HEK293 (cell line): Measurements from ENCODE around the gene CDK2.

Source experiments
- KLF16 ChIP-seq: fragments of 450-650 bp; formaldehyde crosslinking; IDR thresholded peaks from 2 replicates; pipeline ENCODE4 v1.5.1; 2017; ENCODE audit warnings: missing biosample characterization, missing genetic modification characterization
- RBAK ChIP-seq: fragments of 450-650 bp; formaldehyde crosslinking; IDR thresholded peaks from 2 replicates; pipeline ENCODE4 v1.5.1; 2016; ENCODE audit warnings: missing biosample characterization, missing genetic modification characterization
- YY1 ChIP-seq: fragments of 450-650 bp; formaldehyde crosslinking; IDR thresholded peaks from 2 replicates; pipeline ENCODE4 v1.5.1; 2018; ENCODE audit warnings: missing biosample characterization, missing genetic modification characterization
- ZBTB20 ChIP-seq: fragments of 450-650 bp; formaldehyde crosslinking; IDR thresholded peaks from 2 replicates; pipeline ENCODE4 v1.5.1; 2016; ENCODE audit warnings: missing biosample characterization, missing genetic modification characterization
- ZBTB21 ChIP-seq: fragments of 450-650 bp; formaldehyde crosslinking; IDR thresholded peaks from 2 replicates; pipeline ENCODE4 v1.5.1; 2017; ENCODE audit warnings: missing biosample characterization, missing genetic modification characterization
- ZIC2 ChIP-seq: fragments of 450-650 bp; formaldehyde crosslinking; IDR thresholded peaks from 2 replicates; pipeline ENCODE4 v1.5.1; 2016; ENCODE audit warnings: missing biosample characterization, missing genetic modification characterization
- ZNF132 ChIP-seq: fragments of 450-650 bp; formaldehyde crosslinking; IDR thresholded peaks from 2 replicates; pipeline ENCODE4 v1.5.1; 2017; ENCODE audit warnings: missing biosample characterization, missing genetic modification characterization, borderline replicate concordance
- ZNF175 ChIP-seq: fragments of 450-650 bp; formaldehyde crosslinking; IDR thresholded peaks from 2 replicates; pipeline ENCODE4 v1.5.1; 2016; ENCODE audit warnings: missing biosample characterization, missing genetic modification characterization
- ZNF202 ChIP-seq: fragments of 450-650 bp; formaldehyde crosslinking; IDR thresholded peaks from 2 replicates; pipeline ENCODE4 v1.5.1; 2016; ENCODE audit warnings: missing biosample characterization, missing genetic modification characterization, borderline replicate concordance
- ZNF214 ChIP-seq: fragments of 450-650 bp; formaldehyde crosslinking; IDR thresholded peaks from 2 replicates; pipeline ENCODE4 v1.5.1; 2017; ENCODE audit warnings: missing biosample characterization, mild to moderate bottlenecking, missing genetic modification characterization, borderline replicate concordance
- ZNF239 ChIP-seq: fragments of 450-650 bp; formaldehyde crosslinking; IDR thresholded peaks from 2 replicates; pipeline ENCODE4 v1.5.1; 2016; ENCODE audit warnings: missing biosample characterization, missing genetic modification characterization
- ZNF24 ChIP-seq: fragments of 450-650 bp; formaldehyde crosslinking; IDR thresholded peaks from 2 replicates; pipeline ENCODE4 v1.5.1; 2016; ENCODE audit warnings: missing biosample characterization, missing genetic modification characterization
- ZNF324 ChIP-seq: fragments of 450-650 bp; formaldehyde crosslinking; IDR thresholded peaks from 2 replicates; pipeline ENCODE4 v1.5.1; 2016; ENCODE audit warnings: missing biosample characterization, missing genetic modification characterization
- ZNF530 ChIP-seq: fragments of 450-650 bp; formaldehyde crosslinking; IDR thresholded peaks from 2 replicates; pipeline ENCODE4 v1.5.1; 2016; ENCODE audit warnings: low read depth, missing biosample characterization, missing genetic modification characterization
- ZNF555 ChIP-seq: fragments of 450-650 bp; formaldehyde crosslinking; conservative IDR thresholded peaks from 2 replicates; pipeline ENCODE4 v1.5.1; 2017; ENCODE audit warnings: missing biosample characterization, mild to moderate bottlenecking, missing genetic modification characterization, inconsistent platforms
- ZNF561 ChIP-seq: fragments of 450-650 bp; IDR thresholded peaks from 2 replicates; pipeline ENCODE4 v1.5.1; 2018; ENCODE audit warnings: missing biosample characterization, missing genetic modification characterization, borderline replicate concordance
- ZNF596 ChIP-seq: fragments of 450-650 bp; IDR thresholded peaks from 2 replicates; pipeline ENCODE4 v1.5.0; 2018; ENCODE audit warnings: missing biosample characterization, mild to moderate bottlenecking, missing genetic modification characterization, moderate library complexity
- ZNF600 ChIP-seq: fragments of 450-650 bp; formaldehyde crosslinking; IDR thresholded peaks from 2 replicates; pipeline ENCODE4 v1.5.1; 2016; ENCODE audit warnings: missing biosample characterization, missing genetic modification characterization
- ZNF707 ChIP-seq: fragments of 450-650 bp; formaldehyde crosslinking; IDR thresholded peaks from 2 replicates; pipeline ENCODE4 v1.5.1; 2016; ENCODE audit warnings: missing biosample characterization, missing genetic modification characterization
- ZNF768 ChIP-seq: fragments of 450-650 bp; formaldehyde crosslinking; IDR thresholded peaks from 2 replicates; pipeline ENCODE4 v1.5.1; 2018; ENCODE audit warnings: missing biosample characterization, mild to moderate bottlenecking, missing genetic modification characterization
- ZNF830 ChIP-seq: fragments of 450-650 bp; IDR thresholded peaks from 2 replicates; pipeline ENCODE4 v1.5.0; 2018; ENCODE audit warnings: missing biosample characterization, missing genetic modification characterization, low read depth, mild to moderate bottlenecking, moderate library complexity
- ZNF843 ChIP-seq: fragments of 450-650 bp; formaldehyde crosslinking; IDR thresholded peaks from 2 replicates; pipeline ENCODE4 v1.5.1; 2016; ENCODE audit warnings: missing biosample characterization, missing genetic modification characterization
- TF ChIP-seq, protein P1 (sequence below): fragments of 450-650 bp; formaldehyde crosslinking; conservative IDR thresholded peaks from 2 replicates; pipeline ENCODE4 v1.5.1; 2016; ENCODE audit warnings: low read depth, missing biosample characterization, missing genetic modification characterization
- TF ChIP-seq, protein P2 (sequence below): fragments of 450-650 bp; formaldehyde crosslinking; IDR thresholded peaks from 2 replicates; pipeline ENCODE4 v1.5.1; 2016; ENCODE audit warnings: missing biosample characterization, missing genetic modification characterization, borderline replicate concordance
- TF ChIP-seq, protein P3 (sequence below): fragments of 450-650 bp; formaldehyde crosslinking; IDR thresholded peaks from 2 replicates; pipeline ENCODE4 v1.5.1; 2017; ENCODE audit warnings: missing biosample characterization, missing genetic modification characterization
- TF ChIP-seq, protein P4 (sequence below): fragments of 450-650 bp; formaldehyde crosslinking; IDR thresholded peaks from 2 replicates; pipeline ENCODE4 v1.5.1; 2016; ENCODE audit warnings: missing biosample characterization, missing genetic modification characterization
- TF ChIP-seq, protein P5 (sequence below): fragments of 450-650 bp; formaldehyde crosslinking; IDR thresholded peaks from 2 replicates; pipeline ENCODE4 v1.5.1; 2017; ENCODE audit warnings: missing biosample characterization, mild to moderate bottlenecking, missing genetic modification characterization, moderate library complexity
- TF ChIP-seq, protein P6 (sequence below): fragments of 450-650 bp; formaldehyde crosslinking; IDR thresholded peaks from 2 replicates; pipeline ENCODE4 v1.5.1; 2017; ENCODE audit warnings: missing biosample characterization, missing genetic modification characterization

CDK2 gene

DNA sequence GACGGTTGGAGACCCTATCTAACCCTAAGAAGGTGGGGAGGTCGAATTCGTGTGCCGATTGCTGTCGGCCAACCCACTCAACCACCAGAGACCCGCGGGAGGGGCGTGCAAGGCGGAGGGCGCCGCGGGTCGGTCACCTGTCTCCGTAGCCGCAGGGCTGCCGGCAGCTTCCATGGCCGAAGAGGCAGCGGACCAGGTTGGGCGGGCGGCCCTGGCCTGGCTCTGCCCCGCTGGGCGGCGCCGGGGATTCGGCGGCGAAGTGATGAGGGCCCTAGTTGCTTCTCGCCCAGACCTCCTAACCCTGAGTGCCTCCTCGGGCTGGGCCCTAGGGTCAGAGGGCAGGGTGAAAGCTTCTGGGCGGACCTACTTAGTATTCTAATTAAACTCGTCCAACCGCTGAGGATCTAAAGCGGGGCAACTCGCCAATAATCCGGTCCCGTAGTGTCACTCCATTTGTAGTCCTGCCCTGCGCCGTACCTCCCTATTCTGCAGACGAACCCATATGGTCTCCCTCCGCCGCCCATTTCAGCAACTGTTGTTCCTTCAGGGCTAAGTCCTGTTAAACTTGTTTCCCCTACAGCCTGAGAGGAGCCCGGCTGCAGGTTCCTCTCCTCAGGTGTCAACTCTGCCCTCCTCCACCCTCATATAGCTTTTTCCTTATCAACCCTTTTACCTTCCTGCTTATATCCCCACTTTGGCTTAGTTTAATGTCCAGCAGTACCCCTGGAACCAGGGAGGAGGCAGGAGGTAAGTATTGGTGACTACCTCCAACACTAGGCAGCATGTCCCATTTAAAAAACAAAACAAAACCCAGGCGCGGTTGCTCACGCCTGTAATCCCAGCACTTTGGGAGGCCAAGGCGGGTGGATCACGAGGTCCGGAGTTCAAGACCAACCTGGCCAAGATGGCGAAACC, 38.8 kb upstream of the CDK2 start, which contains the start of gene PYM1 (continued):
- TF ChIP-seq ZNF239, result no peak
- TF ChIP-seq ZNF843 (tag by site-specific recombination), result no peak; the same call in 1 of the 2 replicates
- TF ChIP-seq ZNF324, result peak; percentile 41
- no peak for TF ChIP-seq ZNF214 (tag by site-specific recombination)
- no peak for TF ChIP-seq ZNF202 (tag by site-specific recombination)
- TF ChIP-seq ZNF561 (tag by site-specific recombination), result peak; percentile 34; the same call in 1 of the 2 replicates
- TF ChIP-seq, protein P1, sequence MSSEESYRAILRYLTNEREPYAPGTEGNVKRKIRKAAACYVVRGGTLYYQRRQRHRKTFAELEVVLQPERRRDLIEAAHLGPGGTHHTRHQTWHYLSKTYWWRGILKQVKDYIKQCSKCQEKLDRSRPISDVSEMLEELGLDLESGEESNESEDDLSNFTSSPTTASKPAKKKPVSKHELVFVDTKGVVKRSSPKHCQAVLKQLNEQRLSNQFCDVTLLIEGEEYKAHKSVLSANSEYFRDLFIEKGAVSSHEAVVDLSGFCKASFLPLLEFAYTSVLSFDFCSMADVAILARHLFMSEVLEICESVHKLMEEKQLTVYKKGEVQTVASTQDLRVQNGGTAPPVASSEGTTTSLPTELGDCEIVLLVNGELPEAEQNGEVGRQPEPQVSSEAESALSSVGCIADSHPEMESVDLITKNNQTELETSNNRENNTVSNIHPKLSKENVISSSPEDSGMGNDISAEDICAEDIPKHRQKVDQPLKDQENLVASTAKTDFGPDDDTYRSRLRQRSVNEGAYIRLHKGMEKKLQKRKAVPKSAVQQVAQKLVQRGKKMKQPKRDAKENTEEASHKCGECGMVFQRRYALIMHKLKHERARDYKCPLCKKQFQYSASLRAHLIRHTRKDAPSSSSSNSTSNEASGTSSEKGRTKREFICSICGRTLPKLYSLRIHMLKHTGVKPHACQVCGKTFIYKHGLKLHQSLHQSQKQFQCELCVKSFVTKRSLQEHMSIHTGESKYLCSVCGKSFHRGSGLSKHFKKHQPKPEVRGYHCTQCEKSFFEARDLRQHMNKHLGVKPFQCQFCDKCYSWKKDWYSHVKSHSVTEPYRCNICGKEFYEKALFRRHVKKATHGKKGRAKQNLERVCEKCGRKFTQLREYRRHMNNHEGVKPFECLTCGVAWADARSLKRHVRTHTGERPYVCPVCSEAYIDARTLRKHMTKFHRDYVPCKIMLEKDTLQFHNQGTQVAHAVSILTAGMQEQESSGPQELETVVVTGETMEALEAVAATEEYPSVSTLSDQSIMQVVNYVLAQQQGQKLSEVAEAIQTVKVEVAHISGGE, result peak; percentile 95
- TF ChIP-seq, protein P2, sequence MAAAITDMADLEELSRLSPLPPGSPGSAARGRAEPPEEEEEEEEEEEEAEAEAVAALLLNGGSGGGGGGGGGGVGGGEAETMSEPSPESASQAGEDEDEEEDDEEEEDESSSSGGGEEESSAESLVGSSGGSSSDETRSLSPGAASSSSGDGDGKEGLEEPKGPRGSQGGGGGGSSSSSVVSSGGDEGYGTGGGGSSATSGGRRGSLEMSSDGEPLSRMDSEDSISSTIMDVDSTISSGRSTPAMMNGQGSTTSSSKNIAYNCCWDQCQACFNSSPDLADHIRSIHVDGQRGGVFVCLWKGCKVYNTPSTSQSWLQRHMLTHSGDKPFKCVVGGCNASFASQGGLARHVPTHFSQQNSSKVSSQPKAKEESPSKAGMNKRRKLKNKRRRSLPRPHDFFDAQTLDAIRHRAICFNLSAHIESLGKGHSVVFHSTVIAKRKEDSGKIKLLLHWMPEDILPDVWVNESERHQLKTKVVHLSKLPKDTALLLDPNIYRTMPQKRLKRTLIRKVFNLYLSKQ (tag by site-specific recombination), result no peak
- no peak for TF ChIP-seq RBAK (tag by site-specific recombination)
- TF ChIP-seq ZNF596 (tag by site-specific recombination), result no peak
- TF ChIP-seq ZNF132 (tag by site-specific recombination), result no peak
- no peak for TF ChIP-seq ZNF555 (tag by site-specific recombination)
- no peak for TF ChIP-seq ZBTB21 (tag by site-specific recombination)
- TF ChIP-seq ZIC2 (tag by site-specific recombination), result no peak
- TF ChIP-seq, protein P3, sequence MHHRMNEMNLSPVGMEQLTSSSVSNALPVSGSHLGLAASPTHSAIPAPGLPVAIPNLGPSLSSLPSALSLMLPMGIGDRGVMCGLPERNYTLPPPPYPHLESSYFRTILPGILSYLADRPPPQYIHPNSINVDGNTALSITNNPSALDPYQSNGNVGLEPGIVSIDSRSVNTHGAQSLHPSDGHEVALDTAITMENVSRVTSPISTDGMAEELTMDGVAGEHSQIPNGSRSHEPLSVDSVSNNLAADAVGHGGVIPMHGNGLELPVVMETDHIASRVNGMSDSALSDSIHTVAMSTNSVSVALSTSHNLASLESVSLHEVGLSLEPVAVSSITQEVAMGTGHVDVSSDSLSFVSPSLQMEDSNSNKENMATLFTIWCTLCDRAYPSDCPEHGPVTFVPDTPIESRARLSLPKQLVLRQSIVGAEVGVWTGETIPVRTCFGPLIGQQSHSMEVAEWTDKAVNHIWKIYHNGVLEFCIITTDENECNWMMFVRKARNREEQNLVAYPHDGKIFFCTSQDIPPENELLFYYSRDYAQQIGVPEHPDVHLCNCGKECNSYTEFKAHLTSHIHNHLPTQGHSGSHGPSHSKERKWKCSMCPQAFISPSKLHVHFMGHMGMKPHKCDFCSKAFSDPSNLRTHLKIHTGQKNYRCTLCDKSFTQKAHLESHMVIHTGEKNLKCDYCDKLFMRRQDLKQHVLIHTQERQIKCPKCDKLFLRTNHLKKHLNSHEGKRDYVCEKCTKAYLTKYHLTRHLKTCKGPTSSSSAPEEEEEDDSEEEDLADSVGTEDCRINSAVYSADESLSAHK (tag by site-specific recombination), result no peak
- TF ChIP-seq KLF16 (tag by site-specific recombination), result 0 out of 2 replicates have a peak, but pooled peaks have one; percentile 13
- peak; percentile 57; the same call in 1 of the 2 replicates for TF ChIP-seq ZNF600 (tag by site-specific recombination)
- TF ChIP-seq, protein P4, sequence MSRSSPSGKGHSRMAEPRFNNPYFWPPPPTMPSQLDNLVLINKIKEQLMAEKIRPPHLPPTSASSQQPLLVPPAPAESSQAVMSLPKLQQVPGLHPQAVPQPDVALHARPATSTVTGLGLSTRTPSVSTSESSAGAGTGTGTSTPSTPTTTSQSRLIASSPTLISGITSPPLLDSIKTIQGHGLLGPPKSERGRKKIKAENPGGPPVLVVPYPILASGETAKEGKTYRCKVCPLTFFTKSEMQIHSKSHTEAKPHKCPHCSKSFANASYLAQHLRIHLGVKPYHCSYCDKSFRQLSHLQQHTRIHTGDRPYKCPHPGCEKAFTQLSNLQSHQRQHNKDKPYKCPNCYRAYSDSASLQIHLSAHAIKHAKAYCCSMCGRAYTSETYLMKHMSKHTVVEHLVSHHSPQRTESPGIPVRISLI (tag by site-specific recombination), result no peak
- TF ChIP-seq, protein P5, sequence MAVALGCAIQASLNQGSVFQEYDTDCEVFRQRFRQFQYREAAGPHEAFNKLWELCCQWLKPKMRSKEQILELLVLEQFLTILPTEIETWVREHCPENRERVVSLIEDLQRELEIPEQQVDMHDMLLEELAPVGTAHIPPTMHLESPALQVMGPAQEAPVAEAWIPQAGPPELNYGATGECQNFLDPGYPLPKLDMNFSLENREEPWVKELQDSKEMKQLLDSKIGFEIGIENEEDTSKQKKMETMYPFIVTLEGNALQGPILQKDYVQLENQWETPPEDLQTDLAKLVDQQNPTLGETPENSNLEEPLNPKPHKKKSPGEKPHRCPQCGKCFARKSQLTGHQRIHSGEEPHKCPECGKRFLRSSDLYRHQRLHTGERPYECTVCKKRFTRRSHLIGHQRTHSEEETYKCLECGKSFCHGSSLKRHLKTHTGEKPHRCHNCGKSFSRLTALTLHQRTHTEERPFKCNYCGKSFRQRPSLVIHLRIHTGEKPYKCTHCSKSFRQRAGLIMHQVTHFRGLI (tag by site-specific recombination), result peak; percentile 94
- no peak for TF ChIP-seq ZNF530 (tag by site-specific recombination)
- TF ChIP-seq, protein P6, sequence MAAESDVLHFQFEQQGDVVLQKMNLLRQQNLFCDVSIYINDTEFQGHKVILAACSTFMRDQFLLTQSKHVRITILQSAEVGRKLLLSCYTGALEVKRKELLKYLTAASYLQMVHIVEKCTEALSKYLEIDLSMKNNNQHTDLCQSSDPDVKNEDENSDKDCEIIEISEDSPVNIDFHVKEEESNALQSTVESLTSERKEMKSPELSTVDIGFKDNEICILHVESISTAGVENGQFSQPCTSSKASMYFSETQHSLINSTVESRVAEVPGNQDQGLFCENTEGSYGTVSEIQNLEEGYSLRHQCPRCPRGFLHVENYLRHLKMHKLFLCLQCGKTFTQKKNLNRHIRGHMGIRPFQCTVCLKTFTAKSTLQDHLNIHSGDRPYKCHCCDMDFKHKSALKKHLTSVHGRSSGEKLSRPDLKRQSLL (tag by site-specific recombination), result no peak
- TF ChIP-seq ZNF707, result no peak
- TF ChIP-seq ZNF24 (tag by site-specific recombination), result no peak
- no peak for TF ChIP-seq ZNF768 (tag by site-specific recombination)
- TF ChIP-seq ZNF830 (tag by site-specific recombination), result no peak
- no peak for TF ChIP-seq YY1 (tag by site-specific recombination)
- no peak for TF ChIP-seq ZNF175 (tag by site-specific recombination)
- peak; percentile 67; the same call in 1 of the 2 replicates for TF ChIP-seq ZBTB20 (tag by site-specific recombination)
